ENCODE data around the gene ACHE. TPM values are rescaled to one million over a fixed set of nuclear protein-coding genes. Genes with fewer than 3 reads are reported as not detected.

The ACHE gene
- total and polyA plus RNA-seq, 8 donors, result 1.6 to 4.5 (median 2.7) TPM

- intact Hi-C loops (cut with DNase I), result no loop called here
- no peak for DNase-seq
- no peak overlapping the region for H3K4me3 ChIP-seq
- no peaks in the 10 kb centered on the region for H3K27me3 ChIP-seq
- TF ChIP-seq CTCF (IDR thresholded peaks at IDR 0.05), result no peak
- no peak for ATAC-seq
- H3K36me3 ChIP-seq, result peaks cover 0 to 77% of the 10 kb centered on the region in 2 donors
- no peak overlapping the region for H3K27ac ChIP-seq
- peaks cover 11 to 36% of the 10 kb centered on the region in 2 donors for H3K4me1 ChIP-seq
- H3K9me3 ChIP-seq, result no peaks in the 10 kb centered on the region
These were observed 15.0 kb downstream of the ACHE start for GRCh38 chr7:100880645-100881044.

- H3K4me3 ChIP-seq, result no peak overlapping the region
- H3K27ac ChIP-seq, result no peak overlapping the region
- H3K4me1 ChIP-seq, result peaks cover 12 to 38% of the 10 kb centered on the region in 2 donors
- intact Hi-C loops (cut with DNase I), result no loop called here
- no peaks in the 10 kb centered on the region for H3K27me3 ChIP-seq
- DNase-seq (no peak), ATAC-seq (no peak)
- no peak for TF ChIP-seq CTCF (IDR thresholded peaks at IDR 0.05)
- H3K9me3 ChIP-seq, result no peaks in the 10 kb centered on the region
- H3K36me3 ChIP-seq, result peaks cover 0 to 68% of the 10 kb centered on the region in 2 donors
These were observed 15.9 kb downstream of the ACHE start for GRCh38 chr7:100879685-100880261.

GRCh38 chr7:100878685-100879084 lies 17.0 kb downstream of the ACHE start:
- TF ChIP-seq CTCF (IDR thresholded peaks at IDR 0.05), result no peak
- Histone ChIP-seq H3K27ac (no peak overlapping the region), H3K4me3 (no peak overlapping the region), H3K9me3 (no peaks in the 10 kb centered on the region), H3K27me3 (no peaks in the 10 kb centered on the region), H3K36me3 (peaks cover 0 to 63% of the 10 kb centered on the region in 2 donors), H3K4me1 (peaks cover 12 to 47% of the 10 kb centered on the region in 2 donors)
- ATAC-seq (no peak), DNase-seq (no peak)
- intact Hi-C loops (cut with DNase I), result no loop called here

- H3K4me1 ChIP-seq, result peaks cover 12 to 49% of the 10 kb centered on the region in 2 donors
- ATAC-seq (no peak), DNase-seq (no peak)
- no peaks in the 10 kb centered on the region for H3K9me3 ChIP-seq
- H3K4me3 ChIP-seq, result no peak overlapping the region
- TF ChIP-seq CTCF (IDR thresholded peaks at IDR 0.05), result no peak
- H3K36me3 ChIP-seq, result peaks cover 0 to 63% of the 10 kb centered on the region in 2 donors
- no peak overlapping the region for H3K27ac ChIP-seq
- H3K27me3 ChIP-seq, result no peaks in the 10 kb centered on the region
- intact Hi-C loops (cut with DNase I), result no loop called here
These were observed 17.7 kb downstream of the ACHE start for GRCh38 chr7:100878013-100878412.

GRCh38 chr7:100875356-100875751 lies 20.3 kb downstream of the ACHE start:
- peak; percentile 43 for ATAC-seq
- Histone ChIP-seq H3K36me3 (peaks cover 0 to 63% of the 10 kb centered on the region in 2 donors), H3K4me1 (peaks cover 12 to 49% of the 10 kb centered on the region in 2 donors), H3K27me3 (no peaks in the 10 kb centered on the region), H3K9me3 (no peaks in the 10 kb centered on the region), H3K4me3 (peak overlapping the region; percentile 85 to 99), H3K27ac (peak overlapping the region; percentile 90 to 91)
- intact Hi-C loops (cut with DNase I), result no loop called here
- no peak for DNase-seq
- TF ChIP-seq CTCF (IDR thresholded peaks at IDR 0.05), result no peak
